Stomach (tissue), 9 donors: ENCODE results near the gene UBL3. TPM values are rescaled to one million over a fixed set of nuclear protein-coding genes. Genes with fewer than 3 reads are reported as not detected.

Experiments used
- DNase-seq, 2 donors: peaks; one replicate each; pipeline versions ENCODE4 v3.0.0 to v3.0.0-alpha.2; 2013 to 2019
- H3K27ac ChIP-seq, 5 donors: fragments of 200-600 bp in 4 of 5; sonication (generic) in 4 of 5; one replicate each; pipeline ENCODE4 v1.5.1; 2013 to 2019; ENCODE audit warnings: mild to moderate bottlenecking in 1 of 5, moderate library complexity in 1 of 5
- H3K27me3 ChIP-seq, 3 donors: fragments of 200-600 bp; sonication (generic); one replicate each; pipeline ENCODE4 v1.5.1; 2017 to 2019; ENCODE audit warnings: mixed run types in 1 of 3
- H3K36me3 ChIP-seq, 4 donors: fragments of 200-600 bp; sonication (generic); 1 replicate in 3 of 4; 2 replicates in 1 of 4; pipeline ENCODE4 v1.5.1; 2016 to 2019
- H3K4me1 ChIP-seq, 4 donors: fragments of 200-600 bp; sonication (generic); one replicate each; pipeline ENCODE4 v1.5.1; 2016 to 2019
- H3K4me3 ChIP-seq, 4 donors: fragments of 200-600 bp; sonication (generic) in 3 of 4; one replicate each; pipeline ENCODE4 v1.5.1; 2016 to 2019; ENCODE audit warnings: mild to moderate bottlenecking in 1 of 4
- H3K9me3 ChIP-seq, 4 donors: fragments of 200-600 bp; sonication (generic); one replicate each; pipeline ENCODE4 v1.5.1; 2016 to 2019
- EP300 ChIP-seq: sonication (generic); formaldehyde crosslinking; IDR thresholded peaks from one replicate; pipeline ENCODE4 v1.6.1; 2017; ENCODE audit warnings: antibody characterized with exemption
- POLR2A ChIP-seq, 4 donors: fragments of 450-650 bp; IDR thresholded peaks; one replicate each; pipeline ENCODE4 v1.6.1; 2016; ENCODE audit warnings: antibody characterized with exemption in 4 of 4, control low read depth in 2 of 4, mild to moderate bottlenecking in 1 of 4, moderate library complexity in 1 of 4
- POLR2AphosphoS5 ChIP-seq, 3 donors: sonication (generic); formaldehyde crosslinking; IDR thresholded peaks; one replicate each; pipeline ENCODE4 v1.6.1; 2016; ENCODE audit warnings: antibody characterized with exemption in 3 of 3
- WGBS, 5 donors: extraction: QIAGEN DNeasy Blood & Tissue Kit in 3 of 5; methylation state at CpG; one replicate each; pipeline versions ENCODE4 v1.1.5 to v1.1.7; 2013 to 2018; 5-methylcytosine and 5-hydroxymethylcytosine counted together
- intact Hi-C: fragments of 100-400 bp; cut with DNase I; formaldehyde crosslinking; loops from one replicate; pipeline ENCODE4 v1.15.1; 2023; ENCODE audit warnings: low total_unique reads
- polyA plus RNA-seq, 3 donors: library from polyadenylated mRNA; stranded (reverse); fragments of 200-250 nt; gene quantifications; one replicate each; pipeline ENCODE4 v1.2.3, GENCODE V29; 2013
- total RNA-seq, 5 donors: library from RNA; depleted of rRNA; stranded (reverse); fragments of >200 nt; gene quantifications; one replicate each; pipeline versions ENCODE4 v1.1.0 to v1.2.3, GENCODE V29; 2014 to 2016
- TF ChIP-seq, protein P1 (sequence below), 7 experiments: fragments of 450-650 bp in 4 of 7; fragments of 200-600 bp in 3 of 7; sonication (generic) in 3 of 7; IDR thresholded peaks; one replicate each; pipeline ENCODE4 v1.5.1; 2016 to 2019; ENCODE audit warnings: antibody characterized with exemption in 7 of 7, control low read depth in 2 of 7, mild to moderate bottlenecking in 1 of 7
- donor health status: healthy with polysubstance abuse.
- donor health status: Bipolar disorder and iron deficiency.
- donor health status: healthy.

Gene UBL3
- total and polyA plus RNA-seq, 8 donors, result 21.5 to 115 (median 42.3) TPM

DNA sequence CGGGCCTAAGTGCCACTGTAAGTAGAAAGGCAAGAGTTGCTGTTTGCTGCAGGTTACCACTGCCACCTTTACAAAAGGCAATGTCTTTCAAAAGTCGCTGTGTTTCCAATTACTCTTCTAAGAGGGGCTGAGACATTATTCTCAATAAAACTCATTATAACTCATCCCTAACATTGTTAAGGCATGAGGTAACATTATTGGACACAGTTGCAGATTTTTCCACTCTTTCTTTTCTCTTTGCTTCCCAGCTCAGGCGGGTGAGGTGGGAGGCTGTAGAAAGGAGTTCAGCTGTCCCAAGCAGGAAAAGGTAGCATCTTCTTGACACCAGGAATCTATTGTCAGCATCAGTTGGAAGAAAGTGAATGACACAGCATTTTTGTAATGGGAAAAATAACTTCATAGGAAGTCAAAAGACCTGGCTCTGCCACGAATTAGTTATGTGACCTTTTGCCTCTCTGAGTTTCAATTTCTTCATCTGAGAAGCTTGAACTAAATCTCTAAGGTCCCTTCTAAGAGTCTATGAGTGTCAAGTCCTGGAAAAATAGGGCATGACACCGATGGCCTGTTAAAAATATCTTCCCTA lies 2.1 kb upstream of the UBL3 start:
- no peak overlapping the region for H3K27ac ChIP-seq
- 59 to 63% (median 59%) methylated on average over 5 of the region's 5 CpGs for WGBS, 5 donors
- no peak for DNase-seq
- no peaks in the 10 kb centered on the region for H3K9me3 ChIP-seq
- no peaks in the 10 kb centered on the region for H3K36me3 ChIP-seq
- peaks cover 0 to 28% (median 12%) of the 10 kb centered on the region in 4 donors for H3K4me1 ChIP-seq
- TF ChIP-seq EP300 (no peak), POLR2A (IDR thresholded peaks at IDR 0.05) (no peak)
- H3K4me3 ChIP-seq, result no peak overlapping the region
- H3K27me3 ChIP-seq, result no peaks in the 10 kb centered on the region
- intact Hi-C loops, result no loop called here

DNA sequence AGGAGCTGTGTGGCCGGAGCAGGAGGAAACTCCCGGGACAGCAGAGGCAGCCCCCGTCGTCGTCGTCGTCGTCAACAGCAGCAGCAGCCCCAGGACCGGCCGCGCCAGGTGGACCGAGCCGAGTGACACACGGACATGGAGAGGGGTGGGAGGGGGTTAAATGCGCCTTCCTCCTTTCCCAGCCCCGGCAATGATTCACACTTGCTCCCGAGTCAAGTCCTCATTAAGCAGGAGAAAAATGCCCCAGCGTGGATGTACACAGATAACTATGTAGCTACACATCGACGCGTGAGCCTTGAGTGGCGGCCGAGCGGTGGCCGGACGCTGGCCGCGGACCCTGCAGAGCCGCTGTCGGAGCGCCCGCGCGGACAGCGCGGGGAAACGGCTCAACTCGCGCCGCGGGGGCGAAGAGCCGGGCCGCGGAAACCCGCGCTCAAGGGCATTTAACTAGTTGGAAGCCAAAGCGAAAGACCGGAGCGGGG lies 645 bp downstream of the UBL3 start:
- Histone ChIP-seq H3K4me3 (peak overlapping the region; percentile 59 to 85 (median 71)), H3K36me3 (no peaks in the 10 kb centered on the region), H3K27me3 (no peaks in the 10 kb centered on the region), H3K27ac (peak overlapping the region; percentile 94 to 100 (median 100)), H3K4me1 (peaks cover 5 to 31% (median 20%) of the 10 kb centered on the region in 4 donors), H3K9me3 (no peaks in the 10 kb centered on the region)
- intact Hi-C loops, result no loop called here
- peak; percentile 72 to 88 for DNase-seq
- TF ChIP-seq, protein P1, sequence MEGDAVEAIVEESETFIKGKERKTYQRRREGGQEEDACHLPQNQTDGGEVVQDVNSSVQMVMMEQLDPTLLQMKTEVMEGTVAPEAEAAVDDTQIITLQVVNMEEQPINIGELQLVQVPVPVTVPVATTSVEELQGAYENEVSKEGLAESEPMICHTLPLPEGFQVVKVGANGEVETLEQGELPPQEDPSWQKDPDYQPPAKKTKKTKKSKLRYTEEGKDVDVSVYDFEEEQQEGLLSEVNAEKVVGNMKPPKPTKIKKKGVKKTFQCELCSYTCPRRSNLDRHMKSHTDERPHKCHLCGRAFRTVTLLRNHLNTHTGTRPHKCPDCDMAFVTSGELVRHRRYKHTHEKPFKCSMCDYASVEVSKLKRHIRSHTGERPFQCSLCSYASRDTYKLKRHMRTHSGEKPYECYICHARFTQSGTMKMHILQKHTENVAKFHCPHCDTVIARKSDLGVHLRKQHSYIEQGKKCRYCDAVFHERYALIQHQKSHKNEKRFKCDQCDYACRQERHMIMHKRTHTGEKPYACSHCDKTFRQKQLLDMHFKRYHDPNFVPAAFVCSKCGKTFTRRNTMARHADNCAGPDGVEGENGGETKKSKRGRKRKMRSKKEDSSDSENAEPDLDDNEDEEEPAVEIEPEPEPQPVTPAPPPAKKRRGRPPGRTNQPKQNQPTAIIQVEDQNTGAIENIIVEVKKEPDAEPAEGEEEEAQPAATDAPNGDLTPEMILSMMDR (IDR thresholded peaks at IDR 0.05), result no peak
- peak in 2 of 3 donors; percentile 30 to 39 for TF ChIP-seq POLR2AphosphoS5 (IDR thresholded peaks at IDR 0.05)
- TF ChIP-seq EP300, result no peak
- no peak for TF ChIP-seq POLR2A (IDR thresholded peaks at IDR 0.05)
- WGBS, 5 donors, result 0 to 1% (median 1%) methylated on average over 18 to 50 of the region's 50 CpGs

DNA sequence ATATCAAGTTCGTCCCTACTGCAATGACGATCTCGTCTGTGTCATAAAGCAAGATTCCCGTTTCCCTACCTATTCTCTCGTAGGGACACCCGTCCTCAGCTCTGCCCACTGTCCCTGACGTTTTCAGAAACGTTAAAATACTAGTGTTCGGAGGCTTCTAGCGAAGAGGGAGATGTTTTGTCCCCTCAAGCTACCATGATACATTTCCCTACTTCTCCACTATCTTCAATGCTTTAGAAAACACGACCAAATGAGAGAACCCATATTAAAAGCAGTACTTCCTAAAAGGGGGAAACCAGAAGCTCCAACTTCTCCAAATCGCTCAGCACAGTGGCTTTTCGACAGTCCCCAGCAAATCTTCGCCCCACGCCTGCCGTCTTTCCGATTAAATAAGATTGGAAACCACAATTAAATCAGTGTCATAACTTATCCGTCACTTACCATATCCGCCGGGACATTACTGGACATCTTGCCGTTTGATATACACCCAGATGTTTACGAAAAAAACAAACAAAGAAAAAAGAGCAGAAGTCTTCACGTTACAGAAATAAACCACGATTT lies 1.3 kb downstream of the UBL3 start:
- Histone ChIP-seq H3K4me3 (peak overlapping the region; percentile 59 to 85 (median 71)), H3K9me3 (no peaks in the 10 kb centered on the region), H3K4me1 (peaks cover 5 to 37% (median 23%) of the 10 kb centered on the region in 4 donors), H3K27me3 (no peaks in the 10 kb centered on the region), H3K27ac (peak overlapping the region; percentile 94 to 100 (median 100)), H3K36me3 (no peaks in the 10 kb centered on the region)
- peak in 1 of 2 donors; percentile 64 for DNase-seq
- TF ChIP-seq POLR2AphosphoS5 (IDR thresholded peaks at IDR 0.05) (peak in 1 of 3 donors; percentile 13), EP300 (no peak), POLR2A (IDR thresholded peaks at IDR 0.05) (no peak)
- TF ChIP-seq, protein P1 (IDR thresholded peaks at IDR 0.05), result no peak
- intact Hi-C loops, result no loop called here
- 0 to 1% (median 0%) methylated on average over 24 of the region's 24 CpGs for WGBS, 5 donors

DNA sequence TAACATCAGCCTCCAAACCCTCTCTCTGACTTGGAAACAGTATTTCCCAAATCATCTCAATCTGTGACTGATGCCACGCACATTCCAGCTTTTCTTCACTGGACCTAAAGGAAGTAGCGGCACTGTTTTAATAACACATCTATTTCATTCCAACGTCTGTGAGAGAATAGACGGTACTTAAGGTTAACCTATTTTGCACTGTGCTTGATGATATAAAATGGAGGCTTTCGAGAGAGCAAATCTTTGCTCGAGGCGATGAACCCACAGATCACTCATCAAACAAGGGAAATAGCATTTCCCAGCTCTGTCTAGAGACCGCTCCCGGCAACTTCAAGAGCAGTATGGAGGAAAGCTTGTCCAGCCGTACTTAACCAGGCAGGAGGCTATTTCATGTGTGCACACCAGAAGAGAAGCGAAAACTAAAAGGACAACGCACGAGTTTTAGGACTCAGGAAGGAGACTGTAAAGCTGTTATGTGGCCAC lies 2.9 kb downstream of the UBL3 start:
- peak in 1 of 2 donors; percentile 72 for DNase-seq
- H3K4me1 ChIP-seq, result peaks cover 7 to 52% (median 30%) of the 10 kb centered on the region in 4 donors
- H3K27me3 ChIP-seq, result no peaks in the 10 kb centered on the region
- H3K36me3 ChIP-seq, result no peaks in the 10 kb centered on the region
- peak overlapping the region; percentile 86 to 100 (median 100) for H3K27ac ChIP-seq
- WGBS, 5 donors, result 3 to 10% (median 5%) methylated on average over 13 of the region's 13 CpGs
- peak in 2 of 3 donors; percentile 35 to 36 for TF ChIP-seq POLR2AphosphoS5 (IDR thresholded peaks at IDR 0.05)
- TF ChIP-seq EP300, result no peak
- no peak for TF ChIP-seq POLR2A (IDR thresholded peaks at IDR 0.05)
- intact Hi-C loops, result no loop called here
- H3K4me3 ChIP-seq, result peak overlapping the region; percentile 59 to 85 (median 71)
- H3K9me3 ChIP-seq, result no peaks in the 10 kb centered on the region

DNA sequence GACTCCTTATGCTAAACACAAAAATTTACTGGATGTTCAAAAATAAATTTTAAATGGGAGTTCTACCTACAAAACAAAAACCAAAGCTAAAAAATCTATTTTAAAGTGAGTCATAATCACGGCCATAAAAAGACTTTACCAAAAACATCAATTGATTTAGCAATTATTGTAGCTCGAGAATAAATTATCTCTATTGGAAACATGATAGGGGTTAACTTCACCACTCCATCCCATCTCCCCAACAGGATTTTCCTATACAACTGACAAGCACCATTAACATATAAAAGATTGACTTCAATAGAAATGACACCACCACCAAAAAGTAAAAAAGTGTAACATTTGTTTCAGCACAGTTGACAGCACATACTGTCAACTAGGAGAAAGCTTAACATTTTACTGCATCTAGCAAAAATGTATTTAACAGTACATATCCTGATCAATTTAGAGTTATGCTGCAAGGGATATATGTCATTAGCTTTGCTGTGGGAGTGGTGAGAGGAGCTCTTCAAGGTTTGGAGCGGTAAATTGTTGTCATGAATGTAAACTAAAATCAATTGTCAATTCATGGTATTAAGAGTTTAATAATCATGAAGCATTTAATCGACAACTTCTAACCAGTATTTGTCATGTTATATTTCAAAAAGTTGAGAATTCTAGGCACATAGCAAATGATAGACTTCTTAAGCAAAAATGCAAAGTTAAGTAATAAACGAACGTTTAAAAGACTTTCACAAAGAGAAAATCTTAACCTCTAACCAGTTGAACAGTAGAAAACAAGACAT lies 3.8 kb downstream of the UBL3 start:
- intact Hi-C loops, result no loop called here
- H3K9me3 ChIP-seq, result no peaks in the 10 kb centered on the region
- DNase-seq, result no peak
- TF ChIP-seq POLR2A (IDR thresholded peaks at IDR 0.05), result no peak
- peak in 1 of 3 donors; percentile 40 for TF ChIP-seq POLR2AphosphoS5 (IDR thresholded peaks at IDR 0.05)
- TF ChIP-seq, protein P1 (IDR thresholded peaks at IDR 0.05), result no peak
- TF ChIP-seq EP300, result no peak
- peak overlapping the region in 4 of 5 donors; percentile 96 to 100 (median 100) for H3K27ac ChIP-seq
- H3K4me3 ChIP-seq, result peak overlapping the region; percentile 59 to 85 (median 71)
- H3K36me3 ChIP-seq, result no peaks in the 10 kb centered on the region
- WGBS, 5 donors, result 27 to 37% (median 35%) methylated on average over 6 of the region's 6 CpGs
- no peaks in the 10 kb centered on the region for H3K27me3 ChIP-seq
- H3K4me1 ChIP-seq, result peaks cover 12 to 61% (median 34%) of the 10 kb centered on the region in 4 donors
